ENCODE data around the gene FBXO3. TPM values are rescaled to one million over a fixed set of nuclear protein-coding genes. Genes with fewer than 3 reads are reported as not detected.

FBXO3 gene
- total and polyA plus RNA-seq, 2 of the 13 experiments (the other 11 are each of a cell fraction or from before 2014, with no cell fraction given) = 20.4 to 27.6 TPM

DNA sequence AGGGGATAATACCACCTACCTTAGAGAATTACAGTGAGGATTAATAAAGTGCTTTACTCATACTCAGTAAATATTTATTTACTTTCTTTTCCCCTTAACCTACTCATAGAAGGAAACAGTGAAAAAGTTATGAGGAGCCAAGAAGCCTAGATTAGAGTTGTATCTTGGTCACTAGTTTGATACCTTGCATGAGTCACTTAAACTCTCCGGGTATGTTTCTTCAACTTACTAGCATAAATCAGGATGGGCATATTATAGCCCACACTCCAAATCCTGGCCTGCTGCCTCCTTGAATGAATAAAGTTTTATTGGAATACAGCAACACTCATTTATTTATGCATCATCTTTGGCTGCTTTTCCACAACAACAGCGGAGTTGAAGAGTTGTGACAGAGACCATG, 8.2 kb downstream of the FBXO3 start (continued):
- TF ChIP-seq ZNF354B (CRISPR knock-in tag; IDR thresholded peaks at IDR 0.05) = no peak
- TF ChIP-seq ZBTB49 (CRISPR knock-in tag; IDR thresholded peaks at IDR 0.05; ENCODE audit: borderline replicate concordance) = no peak

GRCh38 chr11:33761471-33761870, 12.8 kb downstream of the FBXO3 start:
- 0 out of 2 replicates have a peak, but pooled peaks cover 2% of the 10 kb centered on the region for H4K20me1 ChIP-seq (ENCODE audit: insufficient read depth, low read length)
- DNase-seq (ENCODE audit: low spot score) (no peak), FAIRE-seq (no peak), ATAC-seq (no peak)
- H3K79me2 ChIP-seq (ENCODE audit: insufficient read depth, low read length) = no peaks in the 10 kb centered on the region
- ChIA-PET POLR2A (interaction anchor here (1.2 to 2.3 kb wide), 2 partner anchors 13 to 25 kb away, joined by 4 read pairs; partner anchors contain the start of gene FBXO3), CTCF (ENCODE audit: low intra/inter-chr PET ratio, low total read pairs) (no interaction called here)
- H3K9me3 ChIP-seq (ENCODE audit: low read length) = no peaks in the 10 kb centered on the region
- H3K4me3 ChIP-seq (replicated peaks in 1 of 3; ENCODE audit: insufficient read depth in 1 of 3, low read depth in 2 of 3, low read length in 3 of 3) = no peak overlapping the region
- H3K36me3 ChIP-seq (replicated peaks in 1 of 2; ENCODE audit: control insufficient read depth in 1 of 2, insufficient read depth in 2 of 2, low read length in 2 of 2) = peaks cover 5 to 25% of the 10 kb centered on the region in 2 experiments; a peak in 4 of 5 replicates
- H3K4me1 ChIP-seq (ENCODE audit: insufficient read depth, low read length) = no peaks in the 10 kb centered on the region
- no peak overlapping the region for H3K27ac ChIP-seq (ENCODE audit: extremely low read length, insufficient read depth, low read length)
- intact Hi-C loops (cut with micrococcal nuclease; ENCODE audit: unreplicated experiment) (no loop called here), in situ Hi-C loops (cut with HindIII; ENCODE audit: extremely low pct_ligation_motif_present, low pct_unique_long_range_greater_than_20kb) (no loop called here)
- WGBS (ENCODE audit: low lambda C conversion rate) = 94% methylated on average over 2 of the region's 2 CpGs
- no peaks in the 10 kb centered on the region for H3K27me3 ChIP-seq (ENCODE audit: control insufficient read depth in 1 of 2, insufficient read depth in 2 of 2, low read length in 2 of 2)
- no peak overlapping the region for H3K4me2 ChIP-seq (ENCODE audit: low read depth, low read length)
- no peak overlapping the region for H3K9ac ChIP-seq (ENCODE audit: insufficient read depth, low read depth, low read length)
- no TSS peak for BruUV-seq (replicated peaks)
- H2AFZ ChIP-seq (ENCODE audit: low read length) = no peak overlapping the region
- TF ChIP-seq DPF2 (CRISPR knock-in tag; IDR thresholded peaks at IDR 0.05; ENCODE audit: borderline replicate concordance, low read depth) = no peak
- no peak for TF ChIP-seq ZKSCAN8 (CRISPR knock-in tag; IDR thresholded peaks at IDR 0.05; ENCODE audit: borderline replicate concordance)
- TF ChIP-seq MAFK (conservative IDR thresholded peaks at IDR 0.05 in 1 of 2, IDR thresholded peaks at IDR 0.05 in 1 of 2; ENCODE audit: low read length in 2 of 2) = no peak
- no peak for TF ChIP-seq HDAC2 (CRISPR knock-in tag; IDR thresholded peaks at IDR 0.05)
- TF ChIP-seq ZNF567 (CRISPR knock-in tag; IDR thresholded peaks at IDR 0.05; ENCODE audit: borderline replicate concordance) = no peak
- no peak for TF ChIP-seq ZNF558 (CRISPR knock-in tag; IDR thresholded peaks at IDR 0.05; ENCODE audit: borderline replicate concordance)
- TF ChIP-seq ZNF17 (CRISPR knock-in tag; IDR thresholded peaks at IDR 0.05) = no peak
- no peak for TF ChIP-seq PHF5A (CRISPR knock-in tag; IDR thresholded peaks at IDR 0.05; ENCODE audit: low read depth, unreplicated experiment)
- TF ChIP-seq, protein P1, sequence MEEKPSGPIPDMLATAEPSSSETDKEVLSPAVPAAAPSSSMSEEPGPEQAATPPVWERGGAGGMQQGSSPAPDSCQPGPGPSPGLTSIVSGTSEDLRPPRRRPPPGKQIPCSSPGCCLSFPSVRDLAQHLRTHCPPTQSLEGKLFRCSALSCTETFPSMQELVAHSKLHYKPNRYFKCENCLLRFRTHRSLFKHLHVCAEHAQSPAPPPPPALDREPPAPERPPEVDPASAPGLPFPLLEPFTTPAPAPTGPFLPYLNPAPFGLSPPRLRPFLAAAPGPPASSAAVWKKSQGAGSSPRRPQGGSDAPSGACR (CRISPR knock-in tag; IDR thresholded peaks at IDR 0.05) = no peak
- no peak for TF ChIP-seq RFX3 (CRISPR knock-in tag; IDR thresholded peaks at IDR 0.05)
- TF ChIP-seq ZNF773 (CRISPR knock-in tag; IDR thresholded peaks at IDR 0.05; ENCODE audit: borderline replicate concordance) = no peak
- no peak for TF ChIP-seq PTBP1 (IDR thresholded peaks at IDR 0.05; ENCODE audit: low read depth, low read length, poor library complexity, severe bottlenecking)
- no peak for TF ChIP-seq ZNF292 (CRISPR knock-in tag; IDR thresholded peaks at IDR 0.05; ENCODE audit: borderline replicate concordance, low read depth)
- no peak for TF ChIP-seq ISX (CRISPR knock-in tag; conservative IDR thresholded peaks at IDR 0.05)
- no peak for TF ChIP-seq ZSCAN12 (CRISPR knock-in tag; IDR thresholded peaks at IDR 0.05)

Data from HepG2 (cell line).